Stimulated activated CD8-positive, alpha-beta memory T cell treated with anti-CD3 and anti-CD28 coated beads, Interleukin-12 subunit alpha, Interleukin-12 subunit beta, amount 100 ng/mL, for 24 hours (primary cell): ENCODE results near the gene P2RY12.

ENCODE experiments used
- DNase-seq: peaks from one replicate; pipeline ENCODE4 v3.0.0-alpha.2; 2020; ENCODE audit errors: extremely low read depth

The P2RY12 gene

GRCh38 chr3:151307131-151307530 is 77.4 kb downstream of the P2RY12 start:
- DNase-seq, result no peak

- DNase-seq, result no peak
Measured at GRCh38 chr3:151306168-151306810, 78.3 kb downstream of the P2RY12 start.

- no peak for DNase-seq
Measured at GRCh38 chr3:151305775-151306151, 78.8 kb downstream of the P2RY12 start.

- DNase-seq, result no peak
Measured at GRCh38 chr3:151305060-151305774, 79.3 kb downstream of the P2RY12 start.

GRCh38 chr3:151303751-151304150 is 80.8 kb downstream of the P2RY12 start:
- DNase-seq, result no peak

- no peak for DNase-seq
Measured at GRCh38 chr3:151301787-151302186, 82.8 kb downstream of the P2RY12 start.

- no peak for DNase-seq
Measured at GRCh38 chr3:151300539-151300938, 84.0 kb downstream of the P2RY12 start.

GRCh38 chr3:151299006-151299405 is 85.5 kb downstream of the P2RY12 start:
- no peak for DNase-seq

- no peak for DNase-seq
Measured at GRCh38 chr3:151297429-151297828, 87.1 kb downstream of the P2RY12 start.

GRCh38 chr3:151296226-151296625 is 88.3 kb downstream of the P2RY12 start:
- DNase-seq, result no peak

- DNase-seq, result no peak
Measured at GRCh38 chr3:151293127-151293526, 91.4 kb downstream of the P2RY12 start.

- no peak for DNase-seq
Measured at GRCh38 chr3:151290673-151291072, 93.9 kb downstream of the P2RY12 start.

- no peak for DNase-seq
Measured at GRCh38 chr3:151289445-151289844, 95.1 kb downstream of the P2RY12 start.
